Skin epidermis (tissue), 12 donors: ENCODE measurements around the gene KRT72.

Source experiments
- H3K27ac ChIP-seq, 21 experiments: fragments of 200-600 bp; sonication (generic) in 11 of 21; one replicate each; pipeline ENCODE4 v1.5.0; 2020; ENCODE audit warnings: mild to moderate bottlenecking in 3 of 21, inconsistent platforms in 2 of 21, moderate library complexity in 2 of 21
- H3K4me3 ChIP-seq, 7 experiments: fragments of 200-600 bp; sonication (generic) in 2 of 7; one replicate each; pipeline ENCODE4 v1.5.0; 2020; ENCODE audit warnings: inconsistent platforms in 2 of 7, mild to moderate bottlenecking in 2 of 7, moderate library complexity in 1 of 7

Gene KRT72

GRCh38 chr12:52582971-52583456 is 18.2 kb downstream of the KRT72 start:
- H3K27ac ChIP-seq = peak overlapping the region in 11 of 21 experiments; percentile 34 to 86 (median 75)
- no peak overlapping the region for H3K4me3 ChIP-seq

- H3K4me3 ChIP-seq = no peak overlapping the region
- H3K27ac ChIP-seq = peak overlapping the region in 14 of 21 experiments; percentile 34 to 86 (median 68)
Observed at GRCh38 chr12:52582486-52582885, 18.8 kb downstream of the KRT72 start.

- H3K4me3 ChIP-seq = no peak overlapping the region
- peak overlapping the region in 17 of 21 experiments; percentile 11 to 86 (median 67) for H3K27ac ChIP-seq
Observed at GRCh38 chr12:52581481-52581880, 19.8 kb downstream of the KRT72 start.

- Histone ChIP-seq H3K27ac (peak overlapping the region in 20 of 21 experiments; percentile 0 to 86 (median 62)), H3K4me3 (no peak overlapping the region)
Observed at GRCh38 chr12:52581066-52581465, 20.2 kb downstream of the KRT72 start.

- H3K27ac ChIP-seq = peak overlapping the region in 20 of 21 experiments; percentile 0 to 86 (median 62)
Observed at GRCh38 chr12:52580496-52580895, 20.8 kb downstream of the KRT72 start.

GRCh38 chr12:52579468-52580465 is 21.5 kb downstream of the KRT72 start:
- peak overlapping the region in 18 of 21 experiments; percentile 36 to 86 (median 66) for H3K27ac ChIP-seq
- H3K4me3 ChIP-seq = no peak overlapping the region

More at GRCh38 chr12:52580496-52580895, 20.8 kb downstream of the KRT72 start:
- no peak overlapping the region for H3K4me3 ChIP-seq

- Histone ChIP-seq H3K4me3 (no peak overlapping the region), H3K27ac (peak overlapping the region in 10 of 21 experiments; percentile 4 to 55 (median 25))
Observed at GRCh38 chr12:52578469-52578868, 22.8 kb downstream of the KRT72 start.

- H3K27ac ChIP-seq = no peak overlapping the region
- H3K4me3 ChIP-seq = no peak overlapping the region
Observed at GRCh38 chr12:52577316-52577715, 23.9 kb downstream of the KRT72 start.

GRCh38 chr12:52575948-52576347 is 25.3 kb downstream of the KRT72 start:
- Histone ChIP-seq H3K4me3 (no peak overlapping the region), H3K27ac (no peak overlapping the region)

- no peak overlapping the region for H3K4me3 ChIP-seq
- no peak overlapping the region for H3K27ac ChIP-seq
Observed at GRCh38 chr12:52575256-52575655, 26.0 kb downstream of the KRT72 start.

GRCh38 chr12:52573743-52574142 is 27.5 kb downstream of the KRT72 start, which contains the start of gene KRT74:
TSS of gene KRT74 (minus strand) at chr12:52573843. CDS start at chr12:52573777, 66 bp downstream.
- H3K27ac ChIP-seq = no peak within 1 kb of the TSS

GRCh38 chr12:52573306-52573705 is 28.0 kb downstream of the KRT72 start:
- no peak overlapping the region for H3K4me3 ChIP-seq
- no peak overlapping the region for H3K27ac ChIP-seq

More at GRCh38 chr12:52573743-52574142, 27.5 kb downstream of the KRT72 start, which contains the start of gene KRT74:
- no peak within 1 kb of the TSS for H3K4me3 ChIP-seq

- Histone ChIP-seq H3K4me3 (no peak overlapping the region), H3K27ac (no peak overlapping the region)
Observed at GRCh38 chr12:52570511-52570910, 30.8 kb downstream of the KRT72 start.

- no peak overlapping the region for H3K27ac ChIP-seq
- H3K4me3 ChIP-seq = no peak overlapping the region
Observed at GRCh38 chr12:52568111-52568510, 33.2 kb downstream of the KRT72 start.

- no peak overlapping the region for H3K27ac ChIP-seq
- H3K4me3 ChIP-seq = no peak overlapping the region
Observed at GRCh38 chr12:52566847-52567291, 34.4 kb downstream of the KRT72 start.

GRCh38 chr12:52564582-52564981 is 36.7 kb downstream of the KRT72 start:
- H3K4me3 ChIP-seq = no peak overlapping the region
- H3K27ac ChIP-seq = no peak overlapping the region

- H3K27ac ChIP-seq = no peak overlapping the region
- no peak overlapping the region for H3K4me3 ChIP-seq
Observed at GRCh38 chr12:52561880-52562449, 39.3 kb downstream of the KRT72 start.

- no peak overlapping the region for H3K27ac ChIP-seq
- H3K4me3 ChIP-seq = no peak overlapping the region
Observed at GRCh38 chr12:52559979-52560378, 41.3 kb downstream of the KRT72 start.

GRCh38 chr12:52558781-52559445 is 42.4 kb downstream of the KRT72 start:
- H3K4me3 ChIP-seq = no peak overlapping the region
- no peak overlapping the region for H3K27ac ChIP-seq

GRCh38 chr12:52557476-52557875 is 43.8 kb downstream of the KRT72 start:
- Histone ChIP-seq H3K4me3 (no peak overlapping the region), H3K27ac (no peak overlapping the region)
